MG63 (cell line): Measurements from ENCODE around the gene ABCA1. TPM values are rescaled to one million over a fixed set of nuclear protein-coding genes. Genes with fewer than 3 reads are reported as not detected.
"Not testable (repeated sequence)": the region's sequence is repeated elsewhere in the genome, so short reads cannot be mapped to it uniquely, and the experiment has no call there.

Experiments
- DNase-seq: peaks from one replicate; pipeline ENCODE4 v3.0.0-alpha.2; 2020
- H3K27me3 ChIP-seq: fragments of 250-450 bp; sonication (Bioruptor Pico); 2 replicates; pipeline ENCODE4 v1.5.1; 2020; ENCODE audit warnings: mild to moderate bottlenecking, moderate library complexity
- H3K36me3 ChIP-seq: fragments of 250-450 bp; sonication (Bioruptor Pico); 2 replicates; pipeline ENCODE4 v1.5.1; 2020; ENCODE audit warnings: mild to moderate bottlenecking, moderate library complexity
- H3K4me3 ChIP-seq: fragments of 250-450 bp; sonication (Bioruptor Pico); 2 replicates; pipeline ENCODE4 v1.5.1; 2020; ENCODE audit warnings: mild to moderate bottlenecking, moderate library complexity
- H3K9me3 ChIP-seq: fragments of 250-450 bp; sonication (Bioruptor Pico); 2 replicates; pipeline ENCODE4 v1.5.1; 2020; ENCODE audit warnings: mild to moderate bottlenecking, moderate library complexity
- total RNA-seq: library from RNA; depleted of rRNA; stranded (reverse); fragments of >200 nt; shearing (Covaris generic); gene quantifications from 2 replicates; pipeline ENCODE4 v1.2.3, GENCODE V29; 2014; ENCODE audit warnings: low replicate concordance

ABCA1 gene
- total RNA-seq, 1 experiment from 2014 or later = 2.4 TPM

GRCh38 chr9:104961238-104961637, 33.3 kb upstream of the ABCA1 start:
- no peak overlapping the region for H3K4me3 ChIP-seq
- H3K27me3 ChIP-seq = no peaks in the 10 kb centered on the region
- no peaks in the 10 kb centered on the region for H3K9me3 ChIP-seq
- peak; percentile 69 for DNase-seq
- no peaks in the 10 kb centered on the region for H3K36me3 ChIP-seq

DNA sequence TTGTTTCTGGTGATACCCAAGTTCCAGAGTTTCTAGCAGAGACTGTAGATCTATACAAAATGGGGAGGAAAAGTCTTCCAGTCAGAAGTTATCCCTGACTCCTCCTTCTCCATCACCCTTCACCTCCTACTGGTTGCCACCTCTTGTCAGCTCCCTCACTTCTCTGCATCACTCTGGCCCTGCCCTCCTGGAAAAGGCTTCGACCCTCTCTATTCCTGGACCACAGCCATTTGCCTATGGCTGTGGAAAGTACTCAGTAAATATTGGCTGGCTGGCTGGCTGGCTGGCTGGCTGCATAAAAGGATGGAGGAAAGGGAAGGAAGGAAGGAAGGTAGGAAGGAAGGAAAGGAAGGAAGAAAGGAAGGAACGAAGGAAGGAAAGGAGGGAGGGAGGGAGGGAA, 32.7 kb upstream of the ABCA1 start:
- Histone ChIP-seq H3K36me3 (no peaks in the 10 kb centered on the region), H3K27me3 (no peaks in the 10 kb centered on the region), H3K9me3 (no peaks in the 10 kb centered on the region), H3K4me3 (no peak overlapping the region)
- peak; percentile 26 for DNase-seq

DNA sequence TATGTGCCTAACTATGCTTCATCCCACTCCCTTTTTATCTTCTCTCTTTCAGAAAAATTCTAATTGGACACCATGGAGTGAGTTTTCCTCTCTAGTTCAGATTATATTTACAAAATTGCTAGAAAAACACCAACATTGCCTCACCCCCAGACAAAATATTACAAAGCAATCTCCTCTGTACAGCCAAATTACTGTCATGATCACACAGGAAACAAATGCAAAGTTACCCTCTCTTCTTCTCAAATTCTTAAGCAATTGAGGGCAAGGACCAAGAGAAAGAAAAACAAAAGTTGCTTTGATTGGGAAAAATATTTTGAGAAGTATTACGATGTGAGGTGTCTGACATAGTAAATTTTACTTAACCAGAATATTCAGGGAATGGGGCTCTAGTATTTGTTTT, 30.8 kb upstream of the ABCA1 start:
- DNase-seq = no peak
- Histone ChIP-seq H3K4me3 (no peak overlapping the region), H3K9me3 (no peaks in the 10 kb centered on the region), H3K36me3 (no peaks in the 10 kb centered on the region), H3K27me3 (no peaks in the 10 kb centered on the region)

DNA sequence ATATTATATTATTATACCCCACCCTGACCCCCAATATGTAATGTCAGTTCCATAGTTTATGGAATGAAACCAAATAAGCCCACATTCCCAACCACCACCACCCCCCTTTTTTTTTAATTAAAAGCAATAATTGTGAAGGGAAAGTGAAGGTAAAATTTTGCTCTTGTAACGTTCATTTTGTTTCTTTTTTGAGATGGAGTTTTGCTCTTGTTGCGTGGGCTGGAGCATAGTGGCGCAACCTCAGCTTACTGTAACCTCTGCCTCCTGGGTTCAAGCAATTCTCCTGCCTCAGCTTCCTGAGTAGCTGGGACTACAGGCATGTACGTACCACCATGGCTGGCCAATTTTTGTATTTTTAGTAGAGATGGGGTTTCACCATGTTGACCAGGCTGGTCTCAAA, 30.1 kb upstream of the ABCA1 start:
- not testable (repeated sequence) for DNase-seq, H3K27me3 ChIP-seq, H3K9me3 ChIP-seq, H3K36me3 ChIP-seq, H3K4me3 ChIP-seq

GRCh38 chr9:104951487-104951886, 23.5 kb upstream of the ABCA1 start:
- H3K27me3 ChIP-seq = no peaks in the 10 kb centered on the region
- H3K4me3 ChIP-seq = no peak overlapping the region
- no peak for DNase-seq
- H3K36me3 ChIP-seq = no peaks in the 10 kb centered on the region
- no peaks in the 10 kb centered on the region for H3K9me3 ChIP-seq

GRCh38 chr9:104950838-104951237, 22.9 kb upstream of the ABCA1 start:
- Histone ChIP-seq H3K9me3 (no peaks in the 10 kb centered on the region), H3K27me3 (no peaks in the 10 kb centered on the region), H3K36me3 (no peaks in the 10 kb centered on the region), H3K4me3 (no peak overlapping the region)
- DNase-seq = no peak

DNA sequence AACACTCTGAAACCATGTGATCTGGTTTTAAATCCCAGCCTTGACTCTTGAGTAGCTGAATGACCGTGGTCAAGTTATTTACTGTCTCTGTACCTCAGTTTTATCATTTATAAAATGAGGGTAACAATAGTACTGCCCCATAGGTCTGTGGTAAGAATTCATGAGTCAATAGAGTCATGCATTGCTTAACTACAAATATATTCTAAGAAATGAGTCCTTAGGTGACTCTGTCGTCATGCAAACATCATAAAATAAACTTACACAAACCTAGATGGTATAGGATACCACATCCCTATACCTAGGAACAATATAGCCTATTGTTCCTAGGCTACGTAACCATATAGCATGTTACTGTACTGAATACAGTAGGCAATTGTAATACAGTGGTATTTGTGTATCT, 20.3 kb upstream of the ABCA1 start:
- no peak overlapping the region for H3K4me3 ChIP-seq
- H3K9me3 ChIP-seq = no peaks in the 10 kb centered on the region
- no peaks in the 10 kb centered on the region for H3K27me3 ChIP-seq
- DNase-seq = no peak
- H3K36me3 ChIP-seq = no peaks in the 10 kb centered on the region

DNA sequence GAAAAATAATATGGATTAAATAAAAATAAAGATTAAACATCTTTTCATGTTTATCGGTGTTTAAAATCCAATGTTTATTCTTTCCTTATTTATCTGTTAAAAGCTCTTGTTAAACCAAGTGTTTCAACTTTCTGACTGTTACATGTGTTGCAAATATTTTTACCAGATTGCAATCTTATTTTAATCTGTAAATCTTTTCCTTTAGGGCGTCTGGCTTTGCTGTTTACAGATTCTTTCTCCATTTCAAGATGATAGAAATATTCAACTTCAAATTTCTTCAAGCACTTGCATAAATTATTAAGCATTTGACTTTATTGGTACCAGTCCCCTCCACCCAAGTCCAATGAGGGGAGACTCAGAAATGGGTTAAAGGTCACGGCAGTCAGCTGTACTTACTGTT, 16.9 kb upstream of the ABCA1 start:
- Histone ChIP-seq H3K9me3 (no peaks in the 10 kb centered on the region), H3K36me3 (no peaks in the 10 kb centered on the region), H3K4me3 (no peak overlapping the region), H3K27me3 (no peaks in the 10 kb centered on the region)
- no peak for DNase-seq

DNA sequence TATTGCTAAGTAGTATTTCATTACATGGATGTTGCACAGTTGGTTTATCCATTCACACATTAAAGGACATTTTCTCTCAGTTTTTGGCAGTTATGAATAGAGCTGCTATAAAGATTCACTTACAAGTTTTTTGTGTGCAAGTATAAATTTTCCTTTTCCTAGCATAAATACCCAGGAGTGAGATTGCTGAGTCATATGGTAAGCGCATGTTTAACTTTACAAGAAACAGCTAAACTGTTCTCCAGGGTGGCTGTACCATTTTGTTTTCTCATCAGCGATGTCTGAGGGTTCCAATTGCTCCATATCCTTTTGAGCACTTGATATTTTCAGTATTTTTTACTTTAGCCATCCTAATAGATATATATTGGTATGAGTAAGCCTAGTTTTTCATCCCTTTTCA, 16.4 kb upstream of the ABCA1 start:
- no peak overlapping the region for H3K4me3 ChIP-seq
- no peaks in the 10 kb centered on the region for H3K9me3 ChIP-seq
- H3K36me3 ChIP-seq = no peaks in the 10 kb centered on the region
- no peak for DNase-seq
- H3K27me3 ChIP-seq = no peaks in the 10 kb centered on the region

- no peaks in the 10 kb centered on the region for H3K27me3 ChIP-seq
- no peaks in the 10 kb centered on the region for H3K36me3 ChIP-seq
- H3K9me3 ChIP-seq = no peaks in the 10 kb centered on the region
- DNase-seq = no peak
- no peak overlapping the region for H3K4me3 ChIP-seq
These were observed 13.6 kb upstream of the ABCA1 start for GRCh38 chr9:104941597-104941996.

DNA sequence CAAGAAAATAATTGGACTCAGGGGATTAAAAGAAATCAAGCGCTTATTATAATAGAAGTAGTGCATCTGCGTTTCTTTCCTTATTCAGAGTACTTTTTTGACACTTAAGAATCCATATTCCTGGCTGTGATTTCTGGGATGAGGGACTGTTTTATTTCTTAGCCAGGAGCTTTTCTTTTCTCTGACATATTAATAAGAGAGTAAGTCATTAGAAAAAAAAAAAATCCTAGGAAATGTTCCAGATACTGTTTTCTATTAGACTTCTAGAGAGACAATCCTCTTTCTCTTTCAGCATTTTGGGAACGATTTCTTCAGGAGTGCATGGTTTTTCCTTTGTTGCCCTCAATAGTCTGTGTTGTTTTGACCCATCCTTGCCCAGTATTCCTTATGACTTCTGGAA, 8.3 kb upstream of the ABCA1 start:
- DNase-seq = no peak
- Histone ChIP-seq H3K36me3 (no peaks in the 10 kb centered on the region), H3K9me3 (no peaks in the 10 kb centered on the region), H3K4me3 (no peak overlapping the region), H3K27me3 (no peaks in the 10 kb centered on the region)

DNA sequence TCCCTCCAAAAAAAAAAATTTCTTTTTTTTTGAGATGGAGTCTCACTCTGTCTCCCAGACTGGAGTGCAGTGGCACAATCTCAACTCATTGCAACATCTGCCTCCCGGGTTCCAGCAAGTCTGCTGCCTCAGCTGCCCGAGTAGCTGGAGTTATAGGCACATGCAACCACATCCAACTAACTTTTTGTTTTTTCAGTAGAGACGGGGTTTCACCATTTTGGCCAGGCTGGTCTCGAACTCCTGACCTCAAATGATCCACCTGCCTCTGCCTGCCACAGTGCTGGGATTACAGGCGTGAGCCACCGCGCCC, 7.5 kb upstream of the ABCA1 start:
- not testable (repeated sequence) for H3K9me3 ChIP-seq, DNase-seq

GRCh38 chr9:104934691-104935500, 6.9 kb upstream of the ABCA1 start:
- no peaks in the 10 kb centered on the region for H3K9me3 ChIP-seq
- H3K4me3 ChIP-seq = no peak overlapping the region
- H3K36me3 ChIP-seq = no peaks in the 10 kb centered on the region
- H3K27me3 ChIP-seq = no peaks in the 10 kb centered on the region
- no peak for DNase-seq

More for the DNA sequence above, 7.5 kb upstream of the ABCA1 start:
- not testable (repeated sequence) for H3K4me3 ChIP-seq, H3K36me3 ChIP-seq, H3K27me3 ChIP-seq

GRCh38 chr9:104933091-104933490, 5.1 kb upstream of the ABCA1 start:
- not testable (repeated sequence) for DNase-seq, H3K4me3 ChIP-seq

GRCh38 chr9:104931256-104931655, 3.3 kb upstream of the ABCA1 start:
- Histone ChIP-seq H3K4me3 (no peak overlapping the region), H3K9me3 (no peaks in the 10 kb centered on the region), H3K27me3 (no peaks in the 10 kb centered on the region), H3K36me3 (no peaks in the 10 kb centered on the region)
- no peak for DNase-seq

More at GRCh38 chr9:104933091-104933490, 5.1 kb upstream of the ABCA1 start:
- H3K36me3 ChIP-seq, H3K27me3 ChIP-seq, H3K9me3 ChIP-seq: not testable (repeated sequence)

DNA sequence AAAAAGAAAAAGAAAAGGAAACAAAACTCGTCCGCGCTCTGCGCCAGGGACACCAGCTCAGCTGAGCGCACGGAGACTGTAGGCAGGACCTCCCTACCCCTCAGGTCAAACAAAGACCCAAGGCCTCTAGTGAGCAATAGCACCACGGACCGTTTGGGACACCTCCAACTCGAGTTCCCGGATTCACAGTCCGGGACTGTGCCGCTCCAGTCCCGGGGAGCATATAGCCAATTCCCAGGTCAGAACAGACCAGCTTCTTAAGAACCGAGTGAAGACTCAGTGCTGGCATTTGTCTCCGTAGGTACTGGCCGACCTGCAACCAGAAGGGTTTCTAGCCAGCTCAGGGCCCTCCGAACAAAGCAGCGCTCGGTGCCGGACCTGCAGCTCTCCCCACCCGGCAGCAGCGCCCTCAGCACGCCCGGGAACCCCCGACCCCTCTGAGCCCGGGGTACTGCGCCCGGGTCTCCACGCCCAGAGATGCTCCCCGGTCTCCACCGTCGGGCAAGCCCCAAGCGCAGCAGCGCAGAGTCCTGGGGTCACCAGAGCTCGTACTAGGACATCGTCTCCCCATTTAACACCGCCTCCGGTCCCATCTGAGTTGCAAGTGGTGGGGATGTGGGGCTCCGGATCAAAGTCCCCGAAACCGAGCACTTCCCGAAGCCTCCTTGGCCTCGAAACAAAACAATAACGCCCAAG, 591 bp downstream of the ABCA1 start:
- peak; percentile 45 for DNase-seq

DNA sequence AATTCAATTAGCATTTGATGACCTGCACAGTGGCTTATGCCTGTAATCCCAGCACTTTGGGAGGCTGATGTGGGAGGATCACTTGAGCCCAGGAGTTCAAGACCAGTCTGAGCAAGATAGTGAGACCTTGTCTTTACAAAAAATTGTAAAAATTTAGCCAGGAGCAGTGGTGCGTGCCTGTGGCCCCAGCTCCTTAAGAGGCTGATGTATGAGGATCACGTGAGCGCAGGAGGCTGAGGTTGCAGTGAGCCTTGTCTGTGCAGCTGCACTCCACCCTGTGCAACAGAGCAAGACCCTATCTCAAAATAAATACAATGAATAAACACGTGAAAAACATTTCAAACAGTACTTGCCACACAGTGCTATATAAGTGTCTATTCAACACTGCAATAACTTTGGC, 4.2 kb downstream of the ABCA1 start:
- no peaks in the 10 kb centered on the region for H3K9me3 ChIP-seq
- no peak overlapping the region for H3K4me3 ChIP-seq
- DNase-seq = no peak
- H3K36me3 ChIP-seq = no peaks in the 10 kb centered on the region
- H3K27me3 ChIP-seq = no peaks in the 10 kb centered on the region

More for the DNA sequence above, 591 bp downstream of the ABCA1 start:
- Histone ChIP-seq H3K9me3 (no peaks in the 10 kb centered on the region), H3K27me3 (no peaks in the 10 kb centered on the region), H3K36me3 (no peaks in the 10 kb centered on the region), H3K4me3 (peak overlapping the region; percentile 59)

- no peak for DNase-seq
- H3K4me3 ChIP-seq = no peak overlapping the region
- H3K27me3 ChIP-seq = no peaks in the 10 kb centered on the region
- H3K9me3 ChIP-seq = no peaks in the 10 kb centered on the region
- no peaks in the 10 kb centered on the region for H3K36me3 ChIP-seq
These were observed 4.7 kb downstream of the ABCA1 start for GRCh38 chr9:104923289-104923688.
